Vein endothelial cell (primary cell): ENCODE data around the gene CER1. TPM values are rescaled to one million over a fixed set of nuclear protein-coding genes. Genes with fewer than 3 reads are reported as not detected.

Experiments
- total RNA-seq: library from RNA; depleted of rRNA; stranded (reverse); fragments of >200 nt; gene quantifications from 2 replicates; pipeline ENCODE4 v1.2.3, GENCODE V29; 2012

The CER1 gene, protein sequence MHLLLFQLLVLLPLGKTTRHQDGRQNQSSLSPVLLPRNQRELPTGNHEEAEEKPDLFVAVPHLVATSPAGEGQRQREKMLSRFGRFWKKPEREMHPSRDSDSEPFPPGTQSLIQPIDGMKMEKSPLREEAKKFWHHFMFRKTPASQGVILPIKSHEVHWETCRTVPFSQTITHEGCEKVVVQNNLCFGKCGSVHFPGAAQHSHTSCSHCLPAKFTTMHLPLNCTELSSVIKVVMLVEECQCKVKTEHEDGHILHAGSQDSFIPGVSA
- total RNA-seq = not detected in 2 replicates

DNA sequence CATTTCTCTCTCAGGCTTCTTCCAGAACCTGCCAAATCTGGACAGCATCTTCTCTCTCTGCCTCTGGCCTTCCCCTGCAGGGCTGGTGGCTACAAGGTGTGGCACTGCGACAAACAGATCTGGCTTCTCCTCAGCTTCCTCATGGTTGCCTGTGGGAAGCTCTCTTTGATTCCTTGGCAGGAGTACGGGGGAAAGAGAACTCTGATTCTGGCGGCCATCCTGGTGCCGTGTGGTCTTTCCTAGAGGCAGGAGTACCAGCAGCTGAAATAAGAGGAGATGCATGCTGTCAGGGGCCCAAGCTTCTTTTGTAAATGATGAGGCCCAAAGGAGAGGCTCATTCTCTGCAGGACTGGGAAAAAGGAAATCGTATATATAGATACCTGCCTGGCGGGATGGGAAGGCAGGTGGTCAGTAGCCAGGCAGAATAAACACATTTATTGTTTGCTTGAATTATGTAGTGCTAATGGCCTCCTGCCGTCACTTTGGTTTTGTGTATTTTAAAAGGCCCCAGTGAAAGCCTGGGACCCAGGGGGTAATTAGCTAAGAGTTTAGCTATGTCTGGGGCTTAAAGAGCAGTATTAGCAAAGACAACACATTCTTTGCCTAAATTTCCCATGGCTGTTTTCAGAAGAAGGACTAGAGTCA, at the start of gene CER1:
TSS of gene CER1 (minus strand) at position 343 of the 645 bp plus-strand sequence. CDS start at position 282, 61 bp downstream.

DNA sequence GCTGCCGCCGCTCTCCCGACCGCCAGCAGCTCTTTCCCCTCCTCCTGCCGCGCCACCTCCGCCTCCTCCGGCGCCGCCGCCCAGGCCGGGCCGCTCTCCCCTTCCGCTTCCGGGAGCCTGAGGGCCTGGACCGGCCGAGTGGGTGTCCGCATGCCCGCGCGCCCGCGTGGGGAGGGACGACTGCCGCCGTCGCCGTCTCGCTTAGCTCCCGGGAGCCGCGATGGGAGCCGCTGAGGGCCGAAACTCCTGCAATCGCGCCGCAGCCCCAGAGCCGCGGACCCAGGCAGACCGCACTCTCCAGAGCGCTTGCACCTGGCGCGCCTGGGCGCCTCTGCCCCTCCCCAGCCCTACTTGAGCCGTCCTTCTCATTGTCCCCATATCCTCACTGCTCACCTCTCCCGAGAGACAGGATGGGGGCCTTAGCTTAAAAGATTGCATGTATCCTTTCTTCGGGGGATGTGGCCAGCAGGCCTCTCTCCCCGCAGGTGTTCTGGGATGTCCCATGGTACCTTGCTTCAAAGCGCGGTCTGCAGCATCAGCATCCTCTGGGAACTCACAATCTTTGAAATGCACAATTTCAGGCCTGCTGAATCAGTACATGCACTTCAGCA, 29.2 kb downstream of the CER1 start, which contains the start of gene ZDHHC21:
TSS of gene ZDHHC21 (minus strand) at position 182 of the 611 bp plus-strand sequence. CDS start 19,092 bp downstream, outside the sequence.

Other genes starting within 250 kb of the CER1 start
- gene ZDHHC21, start 29.3 kb downstream of the CER1 start, total RNA-seq = 19.9 and 32.1 TPM in 2 replicates
- gene FREM1, start 187.7 kb upstream of the CER1 start, total RNA-seq = under 0.01 TPM in 1 of 2 replicates, not detected in the other